ENCODE data around the gene CCDC74A.
"Not testable (repeated sequence)": the region's sequence is repeated elsewhere in the genome, so short reads cannot be mapped to it uniquely, and the experiment has no call there.

DNA sequence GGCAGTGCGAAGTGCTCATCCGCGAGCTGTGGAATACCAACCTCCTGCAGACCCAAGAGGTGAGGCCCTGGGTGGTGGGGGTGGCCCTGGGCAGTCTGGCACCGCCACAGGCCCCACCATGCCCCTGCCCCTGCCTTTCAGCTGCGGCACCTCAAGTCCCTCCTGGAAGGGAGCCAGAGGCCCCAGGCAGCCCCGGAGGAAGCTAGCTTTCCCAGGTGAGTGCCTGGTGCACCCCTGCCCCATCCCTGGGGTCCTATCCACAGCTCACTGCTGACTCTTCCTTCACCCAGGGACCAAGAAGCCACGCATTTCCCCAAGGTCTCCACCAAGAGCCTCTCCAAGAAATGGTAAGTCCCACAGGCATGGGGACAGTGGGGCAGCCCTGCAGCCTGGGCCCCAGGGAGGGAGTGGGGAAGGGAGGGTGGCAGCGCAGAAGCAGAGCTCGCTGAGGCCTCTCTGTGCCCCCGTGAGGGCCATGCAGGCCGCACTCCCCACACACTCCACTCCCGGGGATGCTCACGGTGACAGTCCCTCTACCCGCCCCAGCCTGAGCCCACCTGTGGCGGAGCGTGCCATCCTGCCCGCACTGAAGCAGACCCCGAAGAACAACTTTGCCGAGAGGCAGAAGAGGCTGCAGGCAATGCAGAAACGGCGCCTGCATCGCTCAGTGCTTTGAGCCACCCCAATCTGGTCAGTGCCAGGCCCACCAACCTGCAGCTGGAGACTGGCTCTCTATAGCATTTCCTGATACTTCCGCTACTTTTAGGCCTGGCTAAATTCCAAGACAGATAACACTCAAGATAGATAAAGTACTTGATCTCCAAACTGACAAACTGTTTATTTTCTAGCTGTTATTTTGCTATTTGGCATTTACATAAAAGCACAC, 5.3 kb downstream of the CCDC74A start:
- not testable (repeated sequence) for TF ChIP-seq TEAD1 (CRISPR knock-in tag; IDR thresholded peaks at IDR 0.05); NR2C1 (IDR thresholded peaks at IDR 0.05); NR2C1 (tag; IDR thresholded peaks at IDR 0.05); POLR2AphosphoS5 (IDR thresholded peaks at IDR 0.05; ENCODE audit: control insufficient read depth, insufficient read depth, low read depth, low read length)
- TF ChIP-seq, protein P1, sequence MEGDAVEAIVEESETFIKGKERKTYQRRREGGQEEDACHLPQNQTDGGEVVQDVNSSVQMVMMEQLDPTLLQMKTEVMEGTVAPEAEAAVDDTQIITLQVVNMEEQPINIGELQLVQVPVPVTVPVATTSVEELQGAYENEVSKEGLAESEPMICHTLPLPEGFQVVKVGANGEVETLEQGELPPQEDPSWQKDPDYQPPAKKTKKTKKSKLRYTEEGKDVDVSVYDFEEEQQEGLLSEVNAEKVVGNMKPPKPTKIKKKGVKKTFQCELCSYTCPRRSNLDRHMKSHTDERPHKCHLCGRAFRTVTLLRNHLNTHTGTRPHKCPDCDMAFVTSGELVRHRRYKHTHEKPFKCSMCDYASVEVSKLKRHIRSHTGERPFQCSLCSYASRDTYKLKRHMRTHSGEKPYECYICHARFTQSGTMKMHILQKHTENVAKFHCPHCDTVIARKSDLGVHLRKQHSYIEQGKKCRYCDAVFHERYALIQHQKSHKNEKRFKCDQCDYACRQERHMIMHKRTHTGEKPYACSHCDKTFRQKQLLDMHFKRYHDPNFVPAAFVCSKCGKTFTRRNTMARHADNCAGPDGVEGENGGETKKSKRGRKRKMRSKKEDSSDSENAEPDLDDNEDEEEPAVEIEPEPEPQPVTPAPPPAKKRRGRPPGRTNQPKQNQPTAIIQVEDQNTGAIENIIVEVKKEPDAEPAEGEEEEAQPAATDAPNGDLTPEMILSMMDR (IDR thresholded peaks at IDR 0.05 in 2 of 3, conservative IDR thresholded peaks at IDR 0.05 in 1 of 3; ENCODE audit: insufficient read depth in 2 of 3, low read depth in 1 of 3, low read length in 3 of 3) = not testable (repeated sequence)

Measured in K562 (cell line).